GM12801 (cell line): ENCODE results near the gene CCDC158.

ENCODE experiments used
- TF ChIP-seq, protein P1 (sequence below): IDR thresholded peaks from one replicate; pipeline ENCODE4 v1.5.1; 2011; ENCODE audit warnings: control low read depth; ENCODE audit not compliant: insufficient read length; ENCODE audit errors: extremely low read depth

Gene CCDC158

DNA sequence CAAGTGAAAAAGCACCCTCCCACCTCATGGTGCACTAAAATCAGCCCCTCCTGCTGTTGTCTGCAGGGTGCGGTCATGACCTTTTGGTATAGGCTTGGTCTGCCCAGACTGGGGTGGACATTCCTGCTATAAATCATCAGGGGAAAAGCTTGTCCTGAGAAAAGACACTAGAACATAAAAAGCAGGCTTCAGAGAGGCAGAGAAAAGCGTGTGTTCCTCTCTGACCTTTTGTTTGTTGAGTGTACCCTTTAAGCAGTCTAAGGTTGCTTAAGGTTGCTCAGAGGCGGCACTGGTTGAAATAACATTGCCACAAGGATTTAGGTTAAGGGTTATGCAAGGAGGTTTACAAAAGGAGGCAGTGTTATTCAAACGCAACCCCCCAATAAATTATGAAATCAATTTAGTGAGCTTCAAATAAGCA lies 43.5 kb downstream of the CCDC158 start:
- TF ChIP-seq, protein P1, sequence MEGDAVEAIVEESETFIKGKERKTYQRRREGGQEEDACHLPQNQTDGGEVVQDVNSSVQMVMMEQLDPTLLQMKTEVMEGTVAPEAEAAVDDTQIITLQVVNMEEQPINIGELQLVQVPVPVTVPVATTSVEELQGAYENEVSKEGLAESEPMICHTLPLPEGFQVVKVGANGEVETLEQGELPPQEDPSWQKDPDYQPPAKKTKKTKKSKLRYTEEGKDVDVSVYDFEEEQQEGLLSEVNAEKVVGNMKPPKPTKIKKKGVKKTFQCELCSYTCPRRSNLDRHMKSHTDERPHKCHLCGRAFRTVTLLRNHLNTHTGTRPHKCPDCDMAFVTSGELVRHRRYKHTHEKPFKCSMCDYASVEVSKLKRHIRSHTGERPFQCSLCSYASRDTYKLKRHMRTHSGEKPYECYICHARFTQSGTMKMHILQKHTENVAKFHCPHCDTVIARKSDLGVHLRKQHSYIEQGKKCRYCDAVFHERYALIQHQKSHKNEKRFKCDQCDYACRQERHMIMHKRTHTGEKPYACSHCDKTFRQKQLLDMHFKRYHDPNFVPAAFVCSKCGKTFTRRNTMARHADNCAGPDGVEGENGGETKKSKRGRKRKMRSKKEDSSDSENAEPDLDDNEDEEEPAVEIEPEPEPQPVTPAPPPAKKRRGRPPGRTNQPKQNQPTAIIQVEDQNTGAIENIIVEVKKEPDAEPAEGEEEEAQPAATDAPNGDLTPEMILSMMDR, result no peak

DNA sequence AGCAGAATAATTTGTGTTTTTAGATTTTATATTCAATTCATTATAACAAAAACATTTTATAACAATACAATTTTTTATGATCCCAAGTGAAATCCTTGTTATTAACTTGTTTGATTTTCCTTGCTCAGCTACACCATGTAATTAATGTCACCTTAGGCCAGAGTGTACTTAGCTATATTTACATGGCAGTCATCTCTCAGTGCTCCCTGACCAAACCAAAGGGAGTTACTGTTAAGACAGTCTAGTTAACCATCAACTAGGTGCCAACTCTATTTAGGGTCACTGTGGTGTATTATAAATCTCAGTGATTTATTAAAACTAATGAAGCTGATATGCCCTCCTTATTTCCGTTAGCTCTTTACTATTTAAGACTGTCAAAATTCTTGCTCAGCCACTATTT lies 44.4 kb downstream of the CCDC158 start:
- TF ChIP-seq, protein P1, result no peak

DNA sequence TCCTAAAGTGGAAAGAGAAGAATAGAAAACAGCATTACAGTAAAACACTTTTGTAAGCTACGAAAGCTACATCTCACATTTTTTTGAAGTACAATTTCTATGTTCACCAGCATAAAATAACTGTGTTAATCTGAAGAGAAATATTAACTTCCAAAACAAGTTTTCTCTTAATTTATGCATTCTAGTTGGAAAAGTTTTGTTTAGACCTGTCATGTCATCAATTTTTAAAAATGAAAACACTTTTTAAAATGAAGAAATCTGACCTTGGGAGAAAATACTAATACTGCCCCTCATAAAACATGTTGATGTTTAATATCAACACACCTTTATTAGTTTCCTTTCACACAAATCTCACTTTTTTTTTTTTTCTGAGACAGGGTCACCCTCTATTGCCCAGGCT lies 45.2 kb downstream of the CCDC158 start:
- TF ChIP-seq, protein P1, result no peak

DNA sequence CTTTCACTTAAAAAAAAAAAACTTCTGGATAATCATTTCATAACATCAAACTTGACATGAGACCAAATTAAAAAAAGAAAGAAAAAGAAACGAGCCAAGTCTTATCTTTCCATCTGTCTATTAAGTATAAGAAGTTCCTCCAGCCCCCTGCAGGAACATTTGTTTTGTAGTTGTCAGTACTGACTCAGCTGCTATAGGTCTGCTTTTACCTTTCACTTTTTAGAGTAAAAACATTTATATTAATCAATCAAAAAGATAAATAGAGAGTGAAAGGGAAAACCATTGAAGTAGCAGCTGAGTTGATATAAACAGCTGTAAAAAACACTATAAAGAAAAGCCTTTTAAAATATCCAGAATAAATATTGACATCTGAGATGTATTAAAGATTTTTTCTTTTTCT lies 46.1 kb downstream of the CCDC158 start:
- TF ChIP-seq, protein P1, result no peak

DNA sequence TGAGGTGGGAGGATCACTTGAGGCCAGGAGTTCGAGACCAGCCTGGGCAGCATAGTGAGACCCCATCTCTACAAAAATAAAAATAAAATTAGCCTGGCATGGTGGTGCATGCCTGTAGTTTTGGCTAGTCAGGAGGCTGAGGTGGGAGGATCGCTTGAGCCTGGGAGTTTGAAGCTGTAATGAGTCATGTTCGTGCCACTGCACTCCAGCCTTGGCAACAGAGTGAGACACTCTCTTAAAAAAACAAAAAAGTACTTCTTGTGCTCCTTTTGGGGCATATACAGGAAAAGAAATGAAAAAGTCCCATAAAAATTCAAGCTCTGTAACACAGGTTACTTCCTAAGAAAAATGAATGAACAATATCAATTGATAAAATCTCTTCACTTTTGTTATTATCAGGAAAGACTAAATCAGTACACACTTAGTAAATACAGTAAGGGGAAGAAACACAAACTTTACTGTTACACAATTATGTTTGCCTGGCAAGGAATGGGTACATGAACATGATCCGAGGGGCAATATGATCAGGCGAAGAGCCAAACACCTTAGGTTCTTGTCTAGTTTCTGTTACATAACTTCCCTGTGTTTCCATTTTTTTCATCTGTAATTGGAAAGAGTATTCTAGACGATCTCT lies 46.9 kb downstream of the CCDC158 start:
- TF ChIP-seq, protein P1, result no peak

DNA sequence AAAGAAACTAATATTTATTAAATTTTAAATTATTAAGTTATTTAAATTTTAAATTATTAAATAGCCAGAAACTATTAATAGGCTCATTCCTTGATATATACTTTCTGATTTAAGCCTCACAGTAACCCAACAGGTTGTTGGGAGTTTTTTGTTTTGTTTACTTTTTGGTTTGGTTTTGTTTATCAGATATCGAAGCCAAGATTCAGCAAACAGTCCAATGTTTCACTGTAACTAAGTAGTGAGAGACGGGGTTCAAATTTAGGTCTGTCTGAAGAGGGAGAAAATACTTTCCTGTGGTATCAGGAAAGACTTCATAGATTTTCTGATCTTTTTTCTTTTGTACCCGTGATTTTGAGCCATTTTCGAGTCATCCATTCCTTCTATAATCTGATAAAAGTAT lies 54.2 kb downstream of the CCDC158 start:
- TF ChIP-seq, protein P1, result no peak

DNA sequence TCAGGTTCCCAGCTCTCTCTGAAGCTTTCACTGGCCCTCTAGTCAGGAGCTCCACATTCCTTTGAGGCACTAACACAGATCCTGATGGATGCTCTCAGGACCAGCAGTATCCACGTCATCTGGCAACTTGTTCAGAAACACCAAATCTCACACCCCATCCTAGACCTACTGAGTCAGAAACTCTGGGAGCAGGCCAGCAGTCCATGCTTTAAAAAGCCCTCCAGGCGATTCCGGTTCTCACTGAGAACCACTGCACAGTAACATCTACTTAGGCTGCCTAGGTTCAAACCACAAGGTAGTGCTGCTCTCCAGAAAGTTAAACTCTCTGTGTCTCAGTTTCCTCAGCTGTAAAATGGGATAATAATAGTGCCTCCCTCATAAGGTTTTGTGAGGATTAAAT lies 55.3 kb downstream of the CCDC158 start:
- TF ChIP-seq, protein P1, result no peak
